ENCODE data around the gene HTR3A. TPM values are rescaled to one million over a fixed set of nuclear protein-coding genes. Genes with fewer than 3 reads are reported as not detected.

The HTR3A gene
- total and polyA plus RNA-seq, 2 of the 13 experiments (the other 11 are each of a cell fraction or from before 2014, with no cell fraction given) = not detected

DNA sequence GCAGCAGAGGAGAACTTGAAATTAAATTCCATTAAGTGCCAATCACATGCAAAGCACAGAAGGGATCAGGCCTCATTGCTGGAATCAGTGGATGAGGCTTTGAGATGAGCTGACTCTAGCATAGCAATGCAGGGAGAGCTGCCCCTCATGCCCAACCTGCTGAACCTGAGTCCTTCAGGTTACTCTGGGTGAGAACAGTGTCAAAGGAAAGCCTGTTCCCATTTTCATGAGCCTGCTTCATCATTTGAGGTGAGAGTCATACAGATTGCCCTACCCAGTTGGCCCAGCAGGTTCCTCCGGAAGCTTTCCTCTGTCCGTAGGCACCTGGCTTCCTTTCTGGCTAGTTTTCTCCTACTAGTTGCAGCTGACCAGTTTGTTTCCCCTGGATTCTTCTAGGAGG is 58.7 kb downstream of the HTR3A start (continued):
- TF ChIP-seq, protein P1, sequence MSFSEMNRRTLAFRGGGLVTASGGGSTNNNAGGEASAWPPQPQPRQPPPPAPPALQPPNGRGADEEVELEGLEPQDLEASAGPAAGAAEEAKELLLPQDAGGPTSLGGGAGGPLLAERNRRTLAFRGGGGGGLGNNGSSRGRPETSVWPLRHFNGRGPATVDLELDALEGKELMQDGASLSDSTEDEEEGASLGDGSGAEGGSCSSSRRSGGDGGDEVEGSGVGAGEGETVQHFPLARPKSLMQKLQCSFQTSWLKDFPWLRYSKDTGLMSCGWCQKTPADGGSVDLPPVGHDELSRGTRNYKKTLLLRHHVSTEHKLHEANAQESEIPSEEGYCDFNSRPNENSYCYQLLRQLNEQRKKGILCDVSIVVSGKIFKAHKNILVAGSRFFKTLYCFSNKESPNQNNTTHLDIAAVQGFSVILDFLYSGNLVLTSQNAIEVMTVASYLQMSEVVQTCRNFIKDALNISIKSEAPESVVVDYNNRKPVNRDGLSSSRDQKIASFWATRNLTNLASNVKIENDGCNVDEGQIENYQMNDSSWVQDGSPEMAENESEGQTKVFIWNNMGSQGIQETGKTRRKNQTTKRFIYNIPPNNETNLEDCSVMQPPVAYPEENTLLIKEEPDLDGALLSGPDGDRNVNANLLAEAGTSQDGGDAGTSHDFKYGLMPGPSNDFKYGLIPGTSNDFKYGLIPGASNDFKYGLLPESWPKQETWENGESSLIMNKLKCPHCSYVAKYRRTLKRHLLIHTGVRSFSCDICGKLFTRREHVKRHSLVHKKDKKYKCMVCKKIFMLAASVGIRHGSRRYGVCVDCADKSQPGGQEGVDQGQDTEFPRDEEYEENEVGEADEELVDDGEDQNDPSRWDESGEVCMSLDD (CRISPR knock-in tag; IDR thresholded peaks at IDR 0.05; ENCODE audit: borderline replicate concordance) = no peak
- TF ChIP-seq HOXA3 (CRISPR knock-in tag; IDR thresholded peaks at IDR 0.05) (no peak), GZF1 (CRISPR knock-in tag; IDR thresholded peaks at IDR 0.05) (no peak)

DNA sequence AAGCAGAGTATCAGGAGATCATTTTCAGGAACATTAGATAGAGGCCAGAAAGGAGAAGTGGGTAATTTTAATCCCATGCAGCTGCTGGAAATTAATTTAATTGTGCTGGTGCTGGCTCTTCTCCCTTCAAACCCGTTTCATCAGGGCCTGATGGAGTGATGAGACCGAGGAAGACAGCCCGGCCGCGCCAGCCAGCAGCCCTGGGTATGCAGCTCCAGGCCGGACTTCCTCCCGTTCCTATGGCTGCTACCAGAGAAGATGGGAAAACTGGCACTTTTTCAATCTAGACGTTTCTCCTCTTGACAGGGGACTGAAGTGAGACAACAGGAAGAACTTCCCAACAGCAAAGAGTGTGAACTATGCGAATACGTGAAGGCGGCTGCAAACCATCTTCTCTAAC is 60.0 kb downstream of the HTR3A start:
- H3K79me2 ChIP-seq (ENCODE audit: insufficient read depth, low read length) = no peaks in the 10 kb centered on the region
- intact Hi-C loops (cut with micrococcal nuclease; ENCODE audit: unreplicated experiment) = no loop called here
- in situ Hi-C loops (cut with HindIII; ENCODE audit: extremely low pct_ligation_motif_present, low pct_unique_long_range_greater_than_20kb) = loop anchor here (5.0 kb wide), 2 partner anchors 147 to 227 kb away; no protein-coding TSS in a partner anchor
- no peak overlapping the region for H3K4me3 ChIP-seq (replicated peaks in 1 of 3; ENCODE audit: insufficient read depth in 1 of 3, low read depth in 2 of 3, low read length in 3 of 3)
- ATAC-seq (no peak), DNase-seq (ENCODE audit: low spot score) (no peak), FAIRE-seq (no peak)
- WGBS (ENCODE audit: low lambda C conversion rate) = 70% methylated on average over 11 of the region's 11 CpGs
- ChIA-PET CTCF (ENCODE audit: low intra/inter-chr PET ratio, low total read pairs) (interaction anchor here (2.1 kb wide), 1 partner anchor 145 kb away, joined by 10 read pairs; no protein-coding TSS in a partner anchor), POLR2A (no interaction called here)
- H3K9ac ChIP-seq (ENCODE audit: insufficient read depth, low read depth, low read length) = no peak overlapping the region
- no peak overlapping the region for H3K4me2 ChIP-seq (ENCODE audit: low read depth, low read length)
- H3K9me3 ChIP-seq (ENCODE audit: low read length) = no peaks in the 10 kb centered on the region
- H3K27ac ChIP-seq (ENCODE audit: extremely low read length, insufficient read depth, low read length) = no peak overlapping the region
- no peaks in the 10 kb centered on the region for H4K20me1 ChIP-seq (ENCODE audit: insufficient read depth, low read length)
- H3K27me3 ChIP-seq (ENCODE audit: control insufficient read depth in 1 of 2, insufficient read depth in 2 of 2, low read length in 2 of 2) = peaks cover 0 to 16% of the 10 kb centered on the region in 2 experiments; a peak in 4 of 5 replicates
- peaks cover 5% of the 10 kb centered on the region; the same call in 1 of the 2 replicates for H3K4me1 ChIP-seq (ENCODE audit: insufficient read depth, low read length)
- no peak overlapping the region for H2AFZ ChIP-seq (ENCODE audit: low read length)
- H3K36me3 ChIP-seq (replicated peaks in 1 of 2; ENCODE audit: control insufficient read depth in 1 of 2, insufficient read depth in 2 of 2, low read length in 2 of 2) = no peaks in the 10 kb centered on the region
- BruUV-seq (replicated peaks) = no TSS peak
- TF ChIP-seq, protein P2, sequence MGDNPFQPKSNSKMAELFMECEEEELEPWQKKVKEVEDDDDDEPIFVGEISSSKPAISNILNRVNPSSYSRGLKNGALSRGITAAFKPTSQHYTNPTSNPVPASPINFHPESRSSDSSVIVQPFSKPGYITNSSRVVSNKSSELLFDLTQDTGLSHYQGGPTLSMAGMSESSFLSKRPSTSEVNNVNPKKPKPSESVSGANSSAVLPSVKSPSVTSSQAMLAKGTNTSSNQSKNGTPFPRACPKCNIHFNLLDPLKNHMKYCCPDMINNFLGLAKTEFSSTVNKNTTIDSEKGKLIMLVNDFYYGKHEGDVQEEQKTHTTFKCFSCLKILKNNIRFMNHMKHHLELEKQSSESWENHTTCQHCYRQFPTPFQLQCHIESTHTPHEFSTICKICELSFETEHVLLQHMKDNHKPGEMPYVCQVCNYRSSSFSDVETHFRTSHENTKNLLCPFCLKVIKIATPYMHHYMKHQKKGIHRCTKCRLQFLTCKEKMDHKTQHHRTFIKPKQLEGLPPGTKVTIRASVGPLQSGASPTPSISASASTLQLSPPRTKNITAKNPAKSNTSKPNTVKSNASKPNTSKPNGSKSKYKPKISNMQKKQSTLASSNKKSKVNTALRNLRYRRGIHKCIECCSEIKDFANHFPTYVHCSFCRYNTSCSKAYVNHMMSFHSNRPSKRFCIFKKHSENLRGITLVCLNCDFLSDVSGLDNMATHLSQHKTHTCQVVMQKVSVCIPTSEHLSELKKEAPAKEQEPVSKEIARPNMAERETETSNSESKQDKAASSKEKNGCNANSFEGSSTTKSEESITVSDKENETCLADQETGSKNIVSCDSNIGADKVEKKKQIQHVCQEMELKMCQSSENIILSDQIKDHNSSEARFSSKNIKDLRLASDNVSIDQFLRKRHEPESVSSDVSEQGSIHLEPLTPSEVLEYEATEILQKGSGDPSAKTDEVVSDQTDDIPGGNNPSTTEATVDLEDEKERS (CRISPR knock-in tag; IDR thresholded peaks at IDR 0.05) = no peak
- TF ChIP-seq SNAPC2 (CRISPR knock-in tag; IDR thresholded peaks at IDR 0.05) = no peak
- no peak for TF ChIP-seq ZC3H13 (CRISPR knock-in tag; IDR thresholded peaks at IDR 0.05)
- no peak for TF ChIP-seq WIZ (CRISPR knock-in tag; IDR thresholded peaks at IDR 0.05)
- TF ChIP-seq CC2D1A (CRISPR knock-in tag; IDR thresholded peaks at IDR 0.05) = no peak
- TF ChIP-seq, protein P3, sequence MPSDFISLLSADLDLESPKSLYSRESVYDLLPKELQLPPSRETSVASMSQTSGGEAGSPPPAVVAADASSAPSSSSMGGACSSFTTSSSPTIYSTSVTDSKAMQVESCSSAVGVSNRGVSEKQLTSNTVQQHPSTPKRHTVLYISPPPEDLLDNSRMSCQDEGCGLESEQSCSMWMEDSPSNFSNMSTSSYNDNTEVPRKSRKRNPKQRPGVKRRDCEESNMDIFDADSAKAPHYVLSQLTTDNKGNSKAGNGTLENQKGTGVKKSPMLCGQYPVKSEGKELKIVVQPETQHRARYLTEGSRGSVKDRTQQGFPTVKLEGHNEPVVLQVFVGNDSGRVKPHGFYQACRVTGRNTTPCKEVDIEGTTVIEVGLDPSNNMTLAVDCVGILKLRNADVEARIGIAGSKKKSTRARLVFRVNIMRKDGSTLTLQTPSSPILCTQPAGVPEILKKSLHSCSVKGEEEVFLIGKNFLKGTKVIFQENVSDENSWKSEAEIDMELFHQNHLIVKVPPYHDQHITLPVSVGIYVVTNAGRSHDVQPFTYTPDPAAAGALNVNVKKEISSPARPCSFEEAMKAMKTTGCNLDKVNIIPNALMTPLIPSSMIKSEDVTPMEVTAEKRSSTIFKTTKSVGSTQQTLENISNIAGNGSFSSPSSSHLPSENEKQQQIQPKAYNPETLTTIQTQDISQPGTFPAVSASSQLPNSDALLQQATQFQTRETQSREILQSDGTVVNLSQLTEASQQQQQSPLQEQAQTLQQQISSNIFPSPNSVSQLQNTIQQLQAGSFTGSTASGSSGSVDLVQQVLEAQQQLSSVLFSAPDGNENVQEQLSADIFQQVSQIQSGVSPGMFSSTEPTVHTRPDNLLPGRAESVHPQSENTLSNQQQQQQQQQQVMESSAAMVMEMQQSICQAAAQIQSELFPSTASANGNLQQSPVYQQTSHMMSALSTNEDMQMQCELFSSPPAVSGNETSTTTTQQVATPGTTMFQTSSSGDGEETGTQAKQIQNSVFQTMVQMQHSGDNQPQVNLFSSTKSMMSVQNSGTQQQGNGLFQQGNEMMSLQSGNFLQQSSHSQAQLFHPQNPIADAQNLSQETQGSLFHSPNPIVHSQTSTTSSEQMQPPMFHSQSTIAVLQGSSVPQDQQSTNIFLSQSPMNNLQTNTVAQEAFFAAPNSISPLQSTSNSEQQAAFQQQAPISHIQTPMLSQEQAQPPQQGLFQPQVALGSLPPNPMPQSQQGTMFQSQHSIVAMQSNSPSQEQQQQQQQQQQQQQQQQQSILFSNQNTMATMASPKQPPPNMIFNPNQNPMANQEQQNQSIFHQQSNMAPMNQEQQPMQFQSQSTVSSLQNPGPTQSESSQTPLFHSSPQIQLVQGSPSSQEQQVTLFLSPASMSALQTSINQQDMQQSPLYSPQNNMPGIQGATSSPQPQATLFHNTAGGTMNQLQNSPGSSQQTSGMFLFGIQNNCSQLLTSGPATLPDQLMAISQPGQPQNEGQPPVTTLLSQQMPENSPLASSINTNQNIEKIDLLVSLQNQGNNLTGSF (CRISPR knock-in tag; IDR thresholded peaks at IDR 0.05) = no peak
- no peak for TF ChIP-seq NFIB (CRISPR knock-in tag; IDR thresholded peaks at IDR 0.05; ENCODE audit: borderline replicate concordance)
- no peak for TF ChIP-seq ZNF205 (CRISPR knock-in tag; IDR thresholded peaks at IDR 0.05)

Measured in HepG2 (cell line).